Stimulated activated CD4-positive, alpha-beta T cell treated with anti-CD3 and anti-CD28 coated beads, Interleukin-15, amount 100 ng/mL, for 48 hours (primary cell): ENCODE data around the gene NSG1.
A peak's percentile ranks its signal among the peaks of the same experiment; 100 is the strongest.
"Not testable (repeated sequence)": the region's sequence is repeated elsewhere in the genome, so short reads cannot be mapped to it uniquely, and the experiment has no call there.

ENCODE experiments used
- DNase-seq, 2 donors: peaks; one replicate each; pipeline ENCODE4 v3.0.0-alpha.2; 2020; ENCODE audit warnings: low read depth in 2 of 2

The NSG1 gene

GRCh38 chr4:4415806-4416805 is 29.2 kb downstream of the NSG1 start:
- DNase-seq, result no peak

DNA sequence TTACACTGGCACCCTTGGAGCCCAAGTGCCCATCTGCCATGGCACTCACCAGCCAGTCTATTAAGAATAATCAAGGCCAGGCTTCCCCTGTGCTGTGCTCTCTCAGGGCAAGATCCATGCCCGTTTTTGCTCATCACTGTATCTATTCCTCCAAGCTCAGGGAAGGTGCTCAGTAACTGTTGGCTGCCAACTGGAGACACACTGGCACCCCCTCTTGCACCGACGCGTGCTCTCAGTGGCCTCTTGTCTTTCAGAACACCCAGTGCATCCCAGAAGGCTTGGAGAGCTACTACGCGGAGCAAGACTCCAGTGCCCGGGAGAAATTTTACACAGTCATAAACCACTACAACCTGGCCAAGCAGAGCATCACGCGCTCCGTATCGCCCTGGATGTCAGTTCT is 30.1 kb downstream of the NSG1 start:
- no peak for DNase-seq

GRCh38 chr4:4417886-4418285 is 31.0 kb downstream of the NSG1 start:
- DNase-seq, result no peak

GRCh38 chr4:4418676-4419390 is 31.9 kb downstream of the NSG1 start:
- DNase-seq, result no peak

DNA sequence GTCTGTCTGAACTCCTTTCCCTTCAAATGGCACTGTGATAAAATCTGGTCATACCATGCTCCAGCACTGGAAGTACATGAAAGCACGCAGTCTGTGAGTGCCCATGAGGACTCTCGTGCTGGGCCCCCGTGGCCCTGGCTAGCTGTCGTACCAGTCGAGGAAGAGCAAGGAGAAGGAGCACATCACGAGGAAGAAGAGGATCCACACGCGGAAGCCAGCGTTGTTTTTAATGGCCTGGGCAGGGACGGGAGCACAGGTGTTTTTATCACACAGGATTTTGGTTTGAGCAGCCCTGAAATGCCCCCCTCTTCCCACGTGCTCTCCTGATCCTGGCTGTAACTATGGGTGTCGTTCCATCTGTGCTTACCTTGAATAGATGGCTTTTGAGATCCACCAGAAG is 33.0 kb downstream of the NSG1 start:
- no peak for DNase-seq

GRCh38 chr4:4420421-4420820 is 33.5 kb downstream of the NSG1 start:
- no peak for DNase-seq

- DNase-seq, result no peak
Measured at GRCh38 chr4:4421356-4421755, 34.5 kb downstream of the NSG1 start.

DNA sequence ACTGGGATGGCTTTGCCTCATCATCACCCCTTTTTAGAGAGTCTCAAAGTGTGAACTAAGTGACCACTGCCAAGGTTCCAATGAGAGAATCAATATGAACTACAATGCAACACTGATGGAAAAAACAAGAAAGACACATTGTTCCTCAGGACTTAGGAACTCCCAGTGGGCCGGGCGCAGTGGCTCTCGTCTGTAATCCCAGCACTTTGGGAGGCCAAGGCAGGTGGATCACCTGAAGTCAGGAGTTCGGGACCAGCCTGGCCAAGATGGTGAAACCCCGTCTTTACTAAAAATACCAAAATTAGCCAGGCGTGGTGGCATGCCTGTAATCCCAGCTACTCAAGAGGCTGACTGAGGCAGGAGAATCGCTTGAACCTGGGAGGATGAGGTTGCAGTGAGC is 35.2 kb downstream of the NSG1 start:
- not testable (repeated sequence) for DNase-seq

DNA sequence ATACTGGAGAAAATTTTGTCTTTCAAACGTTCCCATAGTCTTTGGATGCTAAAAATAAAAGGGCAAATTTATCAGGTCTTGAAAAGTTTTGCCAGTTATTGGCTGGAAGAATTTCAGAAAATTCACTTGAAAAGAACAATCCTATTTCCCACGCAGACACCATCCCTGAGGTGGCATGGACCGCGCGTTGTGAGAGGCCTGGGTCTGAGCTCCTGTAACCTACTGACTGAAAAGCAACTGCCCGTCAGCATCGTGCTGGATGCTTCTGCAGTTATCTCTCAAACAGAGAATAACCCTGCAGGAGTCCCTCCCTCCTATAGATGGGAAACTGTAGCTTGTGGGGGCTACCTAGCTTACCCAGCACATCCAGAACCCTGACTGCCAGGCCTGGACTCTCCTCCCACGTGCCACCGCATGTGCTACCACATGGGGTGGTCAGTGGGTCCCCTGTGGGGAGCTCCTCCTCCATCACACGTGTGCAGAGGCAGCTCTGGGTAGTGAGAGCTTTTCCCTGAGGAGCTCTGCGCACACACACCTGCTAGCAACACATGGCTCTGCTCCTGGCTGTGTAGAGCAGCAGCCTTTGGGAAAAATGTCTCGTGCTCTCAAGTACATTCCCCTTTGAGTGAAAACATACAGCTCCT is 36.1 kb downstream of the NSG1 start:
- no peak for DNase-seq

DNA sequence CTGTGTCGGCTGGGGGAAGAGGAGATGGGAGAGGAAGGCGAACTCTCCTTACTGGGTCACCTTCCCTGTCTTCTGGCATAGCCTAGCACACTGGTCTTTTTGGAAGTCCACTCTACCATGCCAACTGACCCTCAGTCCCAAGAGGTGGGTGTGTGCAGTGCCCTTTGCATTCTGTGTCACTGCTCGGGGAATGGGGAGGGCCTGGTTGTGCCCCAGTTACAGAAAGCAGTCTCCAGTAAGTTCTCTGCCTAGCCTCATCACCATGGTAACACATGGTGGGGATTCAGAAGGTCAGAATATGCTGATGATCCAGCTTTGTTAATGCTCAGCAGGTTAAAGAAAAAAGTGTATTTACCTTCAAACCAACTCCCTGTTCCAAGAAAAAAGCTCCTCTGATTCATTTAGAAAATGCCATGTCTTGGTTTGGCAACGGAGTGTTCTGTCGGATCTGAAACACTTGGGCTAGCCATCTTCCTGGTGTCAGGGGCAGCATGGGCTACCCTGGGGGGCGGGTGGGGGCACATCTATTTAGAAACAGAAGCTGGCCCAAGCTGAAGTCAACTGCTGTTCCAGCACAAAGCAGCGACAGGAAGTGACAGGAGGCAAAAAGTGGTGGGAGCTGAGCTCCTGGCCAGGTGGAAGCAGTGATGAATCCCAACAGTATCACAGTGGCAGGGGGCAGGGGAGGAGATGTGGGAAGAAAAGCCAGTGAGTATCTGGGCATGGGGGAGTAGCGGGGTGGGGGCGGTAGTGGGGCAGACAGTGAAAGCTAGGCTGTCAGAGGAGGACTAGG is 37.0 kb downstream of the NSG1 start:
- no peak for DNase-seq

DNA sequence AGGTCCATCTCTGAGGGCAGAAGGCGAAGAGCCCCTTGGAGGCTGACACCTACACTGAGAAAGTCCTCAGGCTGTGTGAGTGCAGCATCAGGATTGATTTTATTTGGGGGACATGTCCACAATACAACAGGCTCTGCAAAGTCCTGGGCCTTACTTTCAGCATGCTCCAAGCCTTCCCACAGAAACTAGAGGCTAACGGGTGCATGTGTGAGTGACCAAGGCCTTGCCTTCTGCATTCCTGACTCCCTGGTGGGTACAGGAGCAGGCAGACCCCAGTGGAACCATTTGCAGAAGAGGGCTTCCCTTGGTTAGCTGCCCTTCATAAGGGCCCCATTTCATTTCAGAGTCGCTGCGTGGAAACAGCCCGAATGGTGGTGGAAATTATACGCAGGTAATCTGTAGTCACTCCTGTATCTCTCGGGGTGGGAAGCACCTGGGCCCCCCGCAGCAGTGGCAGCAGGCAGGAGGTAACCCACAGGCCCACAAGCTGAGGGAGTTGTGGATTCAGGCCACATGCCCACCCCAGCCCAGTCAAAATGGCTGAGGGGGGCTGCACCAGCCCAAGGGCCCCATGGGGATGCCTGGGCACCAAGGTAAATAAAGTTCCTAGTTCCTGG is 37.7 kb downstream of the NSG1 start:
- DNase-seq, result no peak

DNA sequence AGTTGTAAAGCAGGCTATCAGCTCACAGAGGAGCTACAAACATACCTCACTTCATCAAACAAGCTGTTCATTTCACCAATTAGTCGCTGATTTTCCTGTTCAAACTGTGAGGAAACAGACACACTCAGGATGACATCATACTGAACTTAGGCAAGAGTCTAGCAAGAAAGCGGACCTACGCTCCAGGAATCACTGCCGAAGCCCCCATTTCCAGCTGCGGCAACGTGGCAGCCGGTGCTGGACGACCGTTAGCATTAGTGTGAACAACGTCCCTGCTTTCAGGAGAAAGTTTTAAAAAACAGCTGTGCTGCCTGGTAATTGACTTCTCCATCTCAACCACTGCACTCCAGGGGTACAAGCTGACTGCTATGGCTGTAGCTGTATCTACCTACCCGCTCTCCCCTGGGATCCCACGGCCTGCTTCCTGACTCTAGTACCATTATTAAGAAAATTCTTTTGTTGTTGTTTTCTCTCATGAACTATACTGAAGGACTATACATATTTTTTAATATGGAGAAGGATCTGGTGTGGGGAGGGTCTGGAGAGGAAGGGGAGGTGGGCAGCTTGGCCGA is 38.3 kb downstream of the NSG1 start:
- no peak for DNase-seq

GRCh38 chr4:4425696-4426095 is 38.8 kb downstream of the NSG1 start:
- DNase-seq, result no peak

DNA sequence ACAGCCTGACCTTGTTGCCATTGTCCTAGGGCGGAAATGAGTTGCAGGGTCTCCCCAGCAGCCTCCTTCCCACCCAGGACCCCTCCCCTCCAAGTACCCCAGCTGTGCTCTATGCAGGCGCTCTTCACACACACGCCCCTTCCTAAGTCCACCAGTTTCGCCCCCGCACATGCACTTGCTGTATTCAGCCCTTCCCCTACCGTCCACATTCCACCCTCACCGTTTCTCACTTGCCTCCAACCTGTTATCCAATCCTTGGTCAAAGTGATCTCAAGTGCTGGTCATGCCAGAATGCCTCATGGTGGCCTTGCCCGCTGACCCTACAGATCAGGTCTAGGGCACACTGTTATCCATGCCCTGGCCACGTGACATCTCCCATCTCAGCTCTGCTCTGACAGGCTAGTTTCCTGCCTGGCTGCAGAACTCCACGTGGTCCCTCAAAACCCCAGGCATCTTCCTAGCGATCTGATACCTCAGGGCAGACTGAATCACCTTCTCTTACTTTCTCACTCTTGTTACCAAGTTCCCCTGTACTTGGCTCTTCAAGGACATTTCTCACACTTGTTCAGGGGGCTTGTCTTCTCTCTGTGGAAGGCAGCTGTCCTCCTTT is 39.7 kb downstream of the NSG1 start:
- DNase-seq, result no peak

DNA sequence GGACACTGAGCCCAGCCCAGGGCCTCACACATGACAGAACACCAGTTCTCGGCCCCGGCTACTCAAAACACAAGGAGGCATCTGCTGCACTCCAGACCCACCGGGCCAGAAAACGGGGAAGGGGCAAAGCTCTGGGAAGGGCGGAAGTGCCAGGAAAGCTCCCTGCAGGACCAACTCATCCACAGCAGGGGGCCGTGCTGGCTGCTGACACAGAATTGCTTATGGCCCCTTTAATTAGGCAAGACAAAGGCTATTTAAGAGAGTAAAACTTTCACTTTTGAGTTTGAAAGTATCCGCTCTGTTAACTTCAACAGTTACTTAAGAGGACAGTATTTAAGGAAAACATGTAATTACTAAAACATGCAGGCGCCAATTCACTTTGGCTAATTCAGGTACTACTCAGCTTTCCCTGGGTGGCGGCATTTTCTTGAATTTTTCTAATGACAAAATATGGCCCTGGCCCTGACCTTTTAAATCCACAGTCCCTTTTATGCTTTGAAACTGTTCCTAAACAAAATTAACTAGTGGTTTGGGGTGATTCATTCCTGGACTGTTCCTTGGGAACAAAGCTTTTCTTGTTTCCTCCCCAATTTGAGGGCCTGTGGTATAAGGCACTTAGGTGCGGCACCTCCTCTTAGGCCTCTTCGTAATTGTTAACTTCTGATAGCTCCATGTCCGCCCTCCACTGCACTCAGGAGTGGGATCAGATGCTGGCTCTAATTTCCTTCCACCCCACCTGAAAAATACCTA is 40.4 kb downstream of the NSG1 start:
- DNase-seq, result no peak

- DNase-seq, result no peak
Measured at GRCh38 chr4:4427886-4428285, 41.0 kb downstream of the NSG1 start.

DNA sequence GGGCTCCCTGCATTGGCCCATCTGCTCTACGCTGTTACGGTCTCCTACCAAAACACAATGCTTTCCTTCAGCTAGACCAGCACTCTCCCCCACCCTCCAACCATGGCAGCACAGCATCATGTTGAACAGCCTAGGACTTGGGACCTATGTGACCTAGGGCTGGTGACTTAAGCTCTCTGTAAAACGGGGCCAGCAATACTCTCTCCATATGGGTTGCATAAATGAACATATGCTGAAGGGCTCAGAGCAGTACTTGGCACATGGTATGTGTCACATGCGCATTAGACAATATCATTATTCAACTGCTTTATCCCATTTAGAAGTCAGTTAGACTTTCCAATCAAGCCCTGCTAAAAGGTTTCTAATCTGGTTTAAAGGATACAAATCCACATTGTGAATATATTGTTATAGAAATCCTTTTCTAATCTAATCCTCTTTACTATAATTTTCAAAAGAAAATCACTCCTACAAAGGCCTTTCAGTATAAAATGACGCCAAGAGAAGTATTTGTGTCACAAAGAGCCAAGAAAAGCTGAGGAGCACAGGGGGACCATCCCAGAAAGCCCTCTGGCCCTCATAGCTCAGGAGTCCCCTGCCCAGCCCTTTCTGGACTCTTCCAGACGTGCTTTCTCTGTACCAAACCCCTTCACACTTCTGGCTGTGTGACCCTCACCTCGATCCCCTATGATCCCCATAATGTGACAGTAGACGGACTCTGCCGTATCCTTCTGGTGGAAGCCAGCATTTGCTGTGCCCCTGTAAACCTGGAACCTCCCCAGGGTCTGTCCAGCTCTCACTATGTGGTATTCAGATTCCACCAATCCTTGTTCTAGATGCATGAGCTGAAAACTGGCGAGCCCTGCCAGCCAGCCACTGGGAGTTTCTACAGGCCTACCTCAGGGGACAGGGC is 42.3 kb downstream of the NSG1 start:
- no peak for DNase-seq

GRCh38 chr4:4430492-4431195 is 43.7 kb downstream of the NSG1 start:
- DNase-seq, result peak; percentile 16 to 35
